ENCODE measurements around the gene AMPH. TPM values are rescaled to one million over a fixed set of nuclear protein-coding genes. Genes with fewer than 3 reads are reported as not detected.

The AMPH gene
- total RNA-seq, 1 donor from 2014 or later: 10.7 TPM

DNA sequence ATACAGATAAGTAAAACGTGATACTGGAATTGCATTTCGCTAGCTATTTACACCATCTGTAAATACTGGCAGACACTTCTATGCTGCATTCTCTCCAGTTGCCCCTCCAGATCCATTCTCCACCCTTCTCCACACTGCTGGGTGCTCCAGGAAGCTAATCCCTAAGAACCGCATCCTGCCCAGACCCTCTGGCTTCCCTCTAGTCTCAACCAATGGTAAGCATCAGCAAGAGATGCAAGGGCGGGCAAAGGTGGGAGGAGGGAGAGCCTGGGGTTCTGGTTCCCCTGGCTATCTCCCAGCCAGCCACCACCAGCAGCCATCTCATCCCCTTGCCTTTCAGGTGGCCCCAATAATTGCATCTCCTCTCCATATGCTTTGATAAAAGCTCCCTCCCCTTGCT lies 84.4 kb downstream of the AMPH start:
- Mint-ChIP-seq H3K4me3 (ENCODE audit: unreplicated experiment) (no peak overlapping the region), H3K27ac (ENCODE audit: unreplicated experiment) (no peak overlapping the region), H3K9me3 (ENCODE audit: unreplicated experiment) (no peaks in the 10 kb centered on the region), H3K4me1 (ENCODE audit: unreplicated experiment) (peaks cover 10% of the 10 kb centered on the region), H3K36me3 (ENCODE audit: unreplicated experiment) (no peaks in the 10 kb centered on the region), H3K27me3 (ENCODE audit: unreplicated experiment) (peaks cover 2% of the 10 kb centered on the region)
- TF ChIP-seq, protein P1, sequence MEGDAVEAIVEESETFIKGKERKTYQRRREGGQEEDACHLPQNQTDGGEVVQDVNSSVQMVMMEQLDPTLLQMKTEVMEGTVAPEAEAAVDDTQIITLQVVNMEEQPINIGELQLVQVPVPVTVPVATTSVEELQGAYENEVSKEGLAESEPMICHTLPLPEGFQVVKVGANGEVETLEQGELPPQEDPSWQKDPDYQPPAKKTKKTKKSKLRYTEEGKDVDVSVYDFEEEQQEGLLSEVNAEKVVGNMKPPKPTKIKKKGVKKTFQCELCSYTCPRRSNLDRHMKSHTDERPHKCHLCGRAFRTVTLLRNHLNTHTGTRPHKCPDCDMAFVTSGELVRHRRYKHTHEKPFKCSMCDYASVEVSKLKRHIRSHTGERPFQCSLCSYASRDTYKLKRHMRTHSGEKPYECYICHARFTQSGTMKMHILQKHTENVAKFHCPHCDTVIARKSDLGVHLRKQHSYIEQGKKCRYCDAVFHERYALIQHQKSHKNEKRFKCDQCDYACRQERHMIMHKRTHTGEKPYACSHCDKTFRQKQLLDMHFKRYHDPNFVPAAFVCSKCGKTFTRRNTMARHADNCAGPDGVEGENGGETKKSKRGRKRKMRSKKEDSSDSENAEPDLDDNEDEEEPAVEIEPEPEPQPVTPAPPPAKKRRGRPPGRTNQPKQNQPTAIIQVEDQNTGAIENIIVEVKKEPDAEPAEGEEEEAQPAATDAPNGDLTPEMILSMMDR (IDR thresholded peaks at IDR 0.05): no peak
- no peak for DNase-seq (ENCODE audit: extremely low spot score, unreplicated experiment)

DNA sequence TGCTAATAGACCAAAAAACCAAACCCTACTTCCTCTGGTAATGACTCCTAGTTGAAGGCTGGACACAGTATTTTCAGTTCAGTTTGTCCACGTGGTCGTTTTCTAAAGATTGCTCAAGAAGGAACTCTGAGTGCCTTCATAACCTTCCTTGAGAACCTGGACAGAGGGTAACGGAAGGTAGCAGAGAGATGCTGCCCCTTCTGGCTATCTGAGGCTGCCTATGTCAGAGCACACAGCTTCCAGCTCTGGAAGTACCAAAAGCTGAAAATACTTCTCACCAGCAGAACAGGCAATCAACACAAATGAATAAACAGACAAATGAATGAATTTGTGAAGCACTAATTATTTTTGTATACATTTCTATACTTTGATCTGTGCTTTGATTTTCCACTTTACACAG lies 85.2 kb downstream of the AMPH start:
- H3K9me3 Mint-ChIP-seq (ENCODE audit: unreplicated experiment): no peaks in the 10 kb centered on the region
- H3K4me1 Mint-ChIP-seq (ENCODE audit: unreplicated experiment): peaks cover 4% of the 10 kb centered on the region
- DNase-seq (ENCODE audit: extremely low spot score, unreplicated experiment): no peak
- no peaks in the 10 kb centered on the region for H3K36me3 Mint-ChIP-seq (ENCODE audit: unreplicated experiment)
- no peak overlapping the region for H3K27ac Mint-ChIP-seq (ENCODE audit: unreplicated experiment)
- TF ChIP-seq, protein P1 (IDR thresholded peaks at IDR 0.05): no peak
- H3K27me3 Mint-ChIP-seq (ENCODE audit: unreplicated experiment): peaks cover 2% of the 10 kb centered on the region
- no peak overlapping the region for H3K4me3 Mint-ChIP-seq (ENCODE audit: unreplicated experiment)

DNA sequence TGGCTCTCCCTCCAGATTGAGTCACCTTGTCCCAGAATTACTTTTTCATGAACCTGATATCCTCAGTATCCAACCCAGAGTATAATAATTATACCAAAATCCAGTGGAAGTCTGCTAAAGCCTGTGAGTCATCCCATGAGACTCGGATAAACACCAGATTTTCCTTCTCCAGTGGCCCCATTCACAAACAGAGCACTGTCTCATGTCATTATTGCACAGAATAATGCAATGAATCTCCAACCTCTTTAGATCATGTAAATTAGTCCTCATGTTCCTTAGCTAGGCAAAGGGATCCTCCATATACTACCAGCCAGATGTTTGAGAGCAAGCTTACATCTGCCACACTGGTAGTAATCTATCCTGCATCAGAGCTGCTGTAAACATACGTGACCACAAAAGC lies 89.0 kb downstream of the AMPH start:
- no peaks in the 10 kb centered on the region for H3K36me3 Mint-ChIP-seq (ENCODE audit: unreplicated experiment)
- H3K9me3 Mint-ChIP-seq (ENCODE audit: unreplicated experiment): no peaks in the 10 kb centered on the region
- TF ChIP-seq, protein P1 (IDR thresholded peaks at IDR 0.05): no peak
- H3K4me1 Mint-ChIP-seq (ENCODE audit: unreplicated experiment): peaks cover 4% of the 10 kb centered on the region
- no peak for DNase-seq (ENCODE audit: extremely low spot score, unreplicated experiment)
- H3K27ac Mint-ChIP-seq (ENCODE audit: unreplicated experiment): no peak overlapping the region
- peaks cover 2% of the 10 kb centered on the region for H3K27me3 Mint-ChIP-seq (ENCODE audit: unreplicated experiment)
- no peak overlapping the region for H3K4me3 Mint-ChIP-seq (ENCODE audit: unreplicated experiment)

DNA sequence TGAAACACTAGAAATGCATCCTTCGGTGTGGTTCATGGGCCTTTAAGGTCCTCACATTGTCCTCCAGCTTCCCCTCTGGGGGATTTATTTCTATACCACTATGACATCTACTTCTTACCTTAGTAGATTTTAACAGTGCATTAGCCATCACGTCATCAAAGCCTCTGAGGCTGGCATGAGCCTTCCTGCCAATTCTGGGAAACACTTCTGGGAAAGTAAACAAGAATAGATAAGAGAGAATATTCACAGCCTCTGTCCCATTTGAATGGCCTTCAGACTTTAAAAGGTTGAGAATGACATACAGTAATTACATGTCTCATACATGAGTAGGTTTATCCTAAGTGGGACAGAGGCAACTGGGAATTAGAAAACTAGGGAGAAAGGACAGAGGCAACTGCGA lies 89.7 kb downstream of the AMPH start:
- no peak for DNase-seq (ENCODE audit: extremely low spot score, unreplicated experiment)
- H3K4me1 Mint-ChIP-seq (ENCODE audit: unreplicated experiment): peaks cover 4% of the 10 kb centered on the region
- TF ChIP-seq, protein P1 (IDR thresholded peaks at IDR 0.05): no peak

DNA sequence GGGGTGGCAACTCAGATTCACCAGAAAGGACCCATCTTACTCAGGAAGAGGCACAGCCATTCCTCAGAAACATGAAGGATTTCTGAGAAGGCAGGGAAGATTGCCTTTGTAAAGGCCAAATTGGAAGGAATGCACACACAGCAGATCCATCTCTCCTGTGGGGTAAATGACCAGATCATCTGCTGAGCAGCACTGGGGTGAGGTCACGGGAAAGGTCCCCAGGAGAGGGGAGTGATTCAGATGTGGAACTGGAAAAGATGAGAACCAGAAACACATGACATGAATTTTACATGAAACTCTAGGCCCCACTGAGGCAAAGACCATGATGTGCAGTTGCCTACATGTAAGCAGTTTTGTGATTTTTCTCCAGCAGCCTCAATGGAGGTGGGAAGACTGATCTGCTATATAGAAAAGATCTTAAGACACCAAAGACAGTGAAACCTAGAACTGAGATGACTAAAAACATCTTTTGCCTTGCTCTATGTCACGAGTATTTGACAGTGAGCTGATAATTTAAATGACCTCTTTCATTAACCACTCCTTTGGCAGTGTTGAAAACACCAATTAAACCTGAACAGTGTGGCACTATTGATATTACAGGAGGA lies 91.6 kb downstream of the AMPH start:
- TF ChIP-seq, protein P1 (IDR thresholded peaks at IDR 0.05): no peak
- no peak overlapping the region for H3K4me3 Mint-ChIP-seq (ENCODE audit: unreplicated experiment)

More for the DNA sequence above, 89.7 kb downstream of the AMPH start:
- no peak overlapping the region for H3K4me3 Mint-ChIP-seq (ENCODE audit: unreplicated experiment)
- H3K9me3 Mint-ChIP-seq (ENCODE audit: unreplicated experiment): no peaks in the 10 kb centered on the region
- H3K27ac Mint-ChIP-seq (ENCODE audit: unreplicated experiment): no peak overlapping the region
- H3K36me3 Mint-ChIP-seq (ENCODE audit: unreplicated experiment): no peaks in the 10 kb centered on the region
- H3K27me3 Mint-ChIP-seq (ENCODE audit: unreplicated experiment): peaks cover 2% of the 10 kb centered on the region

More for the DNA sequence above, 91.6 kb downstream of the AMPH start:
- no peaks in the 10 kb centered on the region for H3K9me3 Mint-ChIP-seq (ENCODE audit: unreplicated experiment)
- no peaks in the 10 kb centered on the region for H3K36me3 Mint-ChIP-seq (ENCODE audit: unreplicated experiment)
- no peak for DNase-seq (ENCODE audit: extremely low spot score, unreplicated experiment)
- H3K4me1 Mint-ChIP-seq (ENCODE audit: unreplicated experiment): peaks cover 4% of the 10 kb centered on the region
- H3K27ac Mint-ChIP-seq (ENCODE audit: unreplicated experiment): no peak overlapping the region
- H3K27me3 Mint-ChIP-seq (ENCODE audit: unreplicated experiment): no peaks in the 10 kb centered on the region

Data from osteocyte (in vitro differentiated cells).